ENCODE data around the gene JAK2. TPM values are rescaled to one million over a fixed set of nuclear protein-coding genes. Genes with fewer than 3 reads are reported as not detected.

JAK2 gene
- total RNA-seq, 1 experiment from 2014 or later = 2.7 TPM

DNA sequence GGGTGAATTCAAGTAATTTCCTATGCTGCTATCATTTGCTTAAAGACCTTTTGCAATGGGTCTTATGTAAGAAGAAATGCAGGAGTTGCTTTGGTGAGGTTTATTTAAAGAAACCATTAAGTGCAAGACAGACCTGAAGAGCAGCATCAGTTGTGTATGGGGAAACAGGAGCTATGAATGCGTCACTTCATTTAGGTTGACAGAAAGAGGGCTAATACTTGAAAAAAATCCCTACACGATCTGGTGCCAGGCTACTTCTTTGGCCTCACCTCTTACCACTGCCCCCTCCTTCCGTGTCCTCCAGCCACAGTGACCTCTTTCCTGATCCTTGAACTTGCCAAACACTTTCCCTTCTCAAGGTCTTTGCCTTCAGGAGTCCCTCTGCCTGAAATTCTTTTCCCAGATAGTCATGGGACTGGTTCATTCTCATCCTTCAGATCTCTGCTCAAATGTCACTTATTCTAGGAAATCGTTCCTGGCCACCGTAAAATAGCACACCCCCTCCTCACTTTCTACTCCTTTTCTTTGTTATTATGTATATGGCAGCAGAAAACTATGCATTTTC lies 1.4 kb upstream of the JAK2 start:
- POLR2A ChIA-PET (ENCODE audit: unreplicated experiment) = no interaction called here
- TF ChIP-seq EZH2 (IDR thresholded peaks at IDR 0.05; ENCODE audit: low read depth) = no peak
- TF ChIP-seq, protein P1, sequence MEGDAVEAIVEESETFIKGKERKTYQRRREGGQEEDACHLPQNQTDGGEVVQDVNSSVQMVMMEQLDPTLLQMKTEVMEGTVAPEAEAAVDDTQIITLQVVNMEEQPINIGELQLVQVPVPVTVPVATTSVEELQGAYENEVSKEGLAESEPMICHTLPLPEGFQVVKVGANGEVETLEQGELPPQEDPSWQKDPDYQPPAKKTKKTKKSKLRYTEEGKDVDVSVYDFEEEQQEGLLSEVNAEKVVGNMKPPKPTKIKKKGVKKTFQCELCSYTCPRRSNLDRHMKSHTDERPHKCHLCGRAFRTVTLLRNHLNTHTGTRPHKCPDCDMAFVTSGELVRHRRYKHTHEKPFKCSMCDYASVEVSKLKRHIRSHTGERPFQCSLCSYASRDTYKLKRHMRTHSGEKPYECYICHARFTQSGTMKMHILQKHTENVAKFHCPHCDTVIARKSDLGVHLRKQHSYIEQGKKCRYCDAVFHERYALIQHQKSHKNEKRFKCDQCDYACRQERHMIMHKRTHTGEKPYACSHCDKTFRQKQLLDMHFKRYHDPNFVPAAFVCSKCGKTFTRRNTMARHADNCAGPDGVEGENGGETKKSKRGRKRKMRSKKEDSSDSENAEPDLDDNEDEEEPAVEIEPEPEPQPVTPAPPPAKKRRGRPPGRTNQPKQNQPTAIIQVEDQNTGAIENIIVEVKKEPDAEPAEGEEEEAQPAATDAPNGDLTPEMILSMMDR (conservative IDR thresholded peaks at IDR 0.05) = no peak
- Histone ChIP-seq H3F3A (ENCODE audit: insufficient read depth, low read depth) (peaks cover 11% of the 10 kb centered on the region; the same call in 1 of the 2 replicates), H3K4me2 (peak overlapping the region; percentile 82), H3K4me1 (replicated peaks; ENCODE audit: insufficient read depth) (peaks cover 42% of the 10 kb centered on the region), H3K36me3 (ENCODE audit: low read depth) (no peaks in the 10 kb centered on the region), H3K27me3 (ENCODE audit: insufficient read depth, low read depth) (no peaks in the 10 kb centered on the region), H3K9me3 (ENCODE audit: insufficient read depth, low read depth) (no peaks in the 10 kb centered on the region), H2AFZ (peak overlapping the region; percentile 97; the same call in 1 of the 2 replicates), H3K4me3 (peak overlapping the region; percentile 65), H3K9me2 (ENCODE audit: insufficient read depth) (no peaks in the 10 kb centered on the region), H3K27ac (peak overlapping the region; percentile 81), H3K79me2 (ENCODE audit: low read depth) (no peaks in the 10 kb centered on the region; the same call in 1 of the 2 replicates), H4K20me1 (ENCODE audit: insufficient read depth) (no peaks in the 10 kb centered on the region)
- no TSS peak for BruUV-seq (replicated peaks)
- DNase-seq = peak in 1 of 2 experiments; percentile 67
- CTCF ChIA-PET = no interaction called here
- intact Hi-C loops (cut with micrococcal nuclease; ENCODE audit: unreplicated experiment) = loop anchor here (2.0 to 10.0 kb wide), 5 partner anchors 51 to 611 kb away; partner anchors contain the start of genes PLGRKT and RCL1

DNA sequence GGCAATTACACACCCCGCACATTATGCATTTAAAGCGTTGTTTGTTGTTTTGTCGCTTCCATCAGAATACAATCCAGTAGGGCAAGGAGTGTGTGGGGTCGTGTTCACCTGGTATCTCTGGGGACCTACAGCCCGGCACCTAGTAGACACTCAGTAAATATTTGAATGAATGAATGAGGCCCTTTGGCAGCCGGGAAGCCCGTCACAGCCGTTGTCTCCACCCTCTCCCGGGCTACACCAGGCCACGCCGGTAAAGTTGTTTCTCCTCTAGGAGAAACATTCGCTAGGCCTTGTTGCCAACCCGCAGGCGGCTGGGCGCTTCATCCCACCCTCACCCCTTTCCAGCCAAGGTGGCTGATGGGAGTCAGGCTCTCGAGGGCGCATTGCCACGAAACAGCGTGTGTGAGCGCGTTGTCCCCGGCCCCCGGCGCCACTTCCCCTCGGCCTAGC lies 876 bp upstream of the JAK2 start:
- ChIA-PET CTCF (no interaction called here), POLR2A (ENCODE audit: unreplicated experiment) (interaction anchor here (1.0 kb wide), 1 partner anchor 452 kb away, joined by 6 read pairs; no protein-coding TSS in a partner anchor)
- Histone ChIP-seq H3K4me1 (replicated peaks; ENCODE audit: insufficient read depth) (peaks cover 39% of the 10 kb centered on the region), H4K20me1 (ENCODE audit: insufficient read depth) (no peaks in the 10 kb centered on the region), H3K4me2 (peak overlapping the region; percentile 82), H2AFZ (peak overlapping the region; percentile 97), H3K79me2 (ENCODE audit: low read depth) (no peaks in the 10 kb centered on the region; the same call in 1 of the 2 replicates), H3K27me3 (ENCODE audit: insufficient read depth, low read depth) (no peaks in the 10 kb centered on the region), H3K9me3 (ENCODE audit: insufficient read depth, low read depth) (no peaks in the 10 kb centered on the region), H3K27ac (peak overlapping the region; percentile 81), H3F3A (ENCODE audit: insufficient read depth, low read depth) (peaks cover 11% of the 10 kb centered on the region; the same call in 1 of the 2 replicates), H3K36me3 (ENCODE audit: low read depth) (no peaks in the 10 kb centered on the region), H3K9me2 (ENCODE audit: insufficient read depth) (no peaks in the 10 kb centered on the region), H3K4me3 (peak overlapping the region; percentile 65)
- BruUV-seq (replicated peaks) = TSS peak; percentile 83
- intact Hi-C loops (cut with micrococcal nuclease; ENCODE audit: unreplicated experiment) = loop anchor here (2.0 to 10.0 kb wide), 5 partner anchors 51 to 611 kb away; partner anchors contain the start of genes PLGRKT and RCL1
- TF ChIP-seq, protein P1 (conservative IDR thresholded peaks at IDR 0.05) = no peak
- TF ChIP-seq EZH2 (IDR thresholded peaks at IDR 0.05; ENCODE audit: low read depth) = no peak
- DNase-seq = no peak

DNA sequence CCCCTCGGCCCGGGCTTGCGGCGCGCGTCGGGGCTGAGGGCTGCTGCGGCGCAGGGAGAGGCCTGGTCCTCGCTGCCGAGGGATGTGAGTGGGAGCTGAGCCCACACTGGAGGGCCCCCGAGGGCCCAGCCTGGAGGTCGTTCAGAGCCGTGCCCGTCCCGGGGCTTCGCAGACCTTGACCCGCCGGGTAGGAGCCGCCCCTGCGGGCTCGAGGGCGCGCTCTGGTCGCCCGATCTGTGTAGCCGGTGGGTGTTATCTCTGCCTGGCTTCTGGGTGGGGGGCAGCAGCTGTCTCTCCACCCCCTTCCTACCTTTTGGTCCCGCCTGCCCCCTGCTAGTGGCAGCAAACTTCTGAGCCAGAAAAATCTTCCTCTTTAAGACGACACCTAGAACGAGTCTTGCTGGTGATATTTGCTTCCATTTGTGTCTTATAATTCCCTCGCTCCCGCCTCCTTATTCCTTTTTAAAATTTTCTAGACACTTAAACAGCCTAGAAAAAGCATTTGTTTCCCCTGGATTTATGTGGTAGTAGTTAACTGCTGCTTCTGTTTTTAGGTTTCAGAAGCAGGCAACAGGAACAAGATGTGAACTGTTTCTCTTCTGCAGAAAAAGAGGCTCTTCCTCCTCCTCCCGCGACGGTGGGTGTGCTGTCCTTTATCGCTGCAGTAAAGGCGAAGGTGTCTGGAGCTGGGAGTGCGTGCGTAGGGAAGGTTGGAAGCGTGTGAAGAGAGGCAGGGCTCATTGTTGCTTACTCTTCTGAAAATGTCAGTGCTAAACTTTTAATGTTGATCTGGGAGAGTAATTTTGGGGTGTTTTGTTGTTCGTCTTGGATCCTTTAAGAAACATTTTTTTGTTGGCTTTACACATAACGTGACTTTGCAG lies 554 bp downstream of the JAK2 start:
- ChIA-PET POLR2A (ENCODE audit: unreplicated experiment) (interaction anchor here (0.5 to 0.7 kb wide), 4 partner anchors 12 to 1732 kb away, joined by 3 to 4 read pairs (median 4); no protein-coding TSS in a partner anchor), CTCF (no interaction called here)
- Histone ChIP-seq H3F3A (ENCODE audit: insufficient read depth, low read depth) (peaks cover 7% of the 10 kb centered on the region; the same call in 1 of the 2 replicates), H3K9me2 (ENCODE audit: insufficient read depth) (no peaks in the 10 kb centered on the region), H3K27me3 (ENCODE audit: insufficient read depth, low read depth) (no peaks in the 10 kb centered on the region), H3K4me2 (peak overlapping the region; percentile 82), H3K4me3 (peak overlapping the region; percentile 65), H3K4me1 (replicated peaks; ENCODE audit: insufficient read depth) (peaks cover 25% of the 10 kb centered on the region), H3K79me2 (ENCODE audit: low read depth) (no peaks in the 10 kb centered on the region; the same call in 1 of the 2 replicates), H3K9me3 (ENCODE audit: insufficient read depth, low read depth) (no peaks in the 10 kb centered on the region), H2AFZ (peak overlapping the region; percentile 87), H3K36me3 (ENCODE audit: low read depth) (no peaks in the 10 kb centered on the region), H4K20me1 (ENCODE audit: insufficient read depth) (no peaks in the 10 kb centered on the region), H3K27ac (peak overlapping the region; percentile 81)
- TF ChIP-seq EZH2 (IDR thresholded peaks at IDR 0.05; ENCODE audit: low read depth) = no peak
- TF ChIP-seq, protein P1 (conservative IDR thresholded peaks at IDR 0.05) = no peak; the same call in 1 of the 2 replicates
- DNase-seq = peak in 1 of 2 experiments; percentile 9
- BruUV-seq (replicated peaks) = TSS peak; percentile 51
- intact Hi-C loops (cut with micrococcal nuclease; ENCODE audit: unreplicated experiment) = loop anchor here (2.0 to 10.0 kb wide), 5 partner anchors 53 to 609 kb away; partner anchors contain the start of genes PLGRKT and RCL1

Data from PC-9 (cell line).